HG03159 (cell line): Measurements from ENCODE around the gene DNAH7.
A peak's percentile ranks its signal among the peaks of the same experiment; 100 is the strongest.
"Not testable (repeated sequence)": the region's sequence is repeated elsewhere in the genome, so short reads cannot be mapped to it uniquely, and the experiment has no call there.

Experiments
- ATAC-seq: cut with Tn5 transposase; IDR thresholded peaks from one replicate; pipeline ENCODE4 v1.9.1; 2021; ENCODE audit warnings: mild to moderate bottlenecking, moderate library complexity; ENCODE audit not compliant: unreplicated experiment

DNAH7 gene

GRCh38 chr2:195734395-195734794 is 334.2 kb downstream of the DNAH7 start:
- ATAC-seq: no peak

GRCh38 chr2:195733831-195734230 is 334.8 kb downstream of the DNAH7 start:
- no peak for ATAC-seq

GRCh38 chr2:195732574-195732973 is 336.1 kb downstream of the DNAH7 start:
- no peak for ATAC-seq

- ATAC-seq: no peak
Measured at GRCh38 chr2:195730912-195731311, 337.7 kb downstream of the DNAH7 start.

- no peak for ATAC-seq
Measured at GRCh38 chr2:195727106-195727505, 341.5 kb downstream of the DNAH7 start.

- ATAC-seq: no peak
Measured at GRCh38 chr2:195722075-195722474, 346.6 kb downstream of the DNAH7 start.

GRCh38 chr2:195721042-195721441 is 347.6 kb downstream of the DNAH7 start:
- ATAC-seq: no peak

GRCh38 chr2:195716466-195716865 is 352.2 kb downstream of the DNAH7 start:
- ATAC-seq: no peak

GRCh38 chr2:195711478-195711877 is 357.2 kb downstream of the DNAH7 start:
- ATAC-seq: peak; percentile 66

- ATAC-seq: no peak
Measured at GRCh38 chr2:195709901-195710806, 358.5 kb downstream of the DNAH7 start.

GRCh38 chr2:195706161-195706900 is 362.3 kb downstream of the DNAH7 start:
- no peak for ATAC-seq

GRCh38 chr2:195700480-195700879 is 368.2 kb downstream of the DNAH7 start:
- ATAC-seq: no peak

GRCh38 chr2:195697681-195698220 is 370.9 kb downstream of the DNAH7 start:
- no peak for ATAC-seq

- ATAC-seq: no peak
Measured at GRCh38 chr2:195696012-195696411, 372.6 kb downstream of the DNAH7 start.

- no peak for ATAC-seq
Measured at GRCh38 chr2:195695002-195695631, 373.5 kb downstream of the DNAH7 start.

- ATAC-seq: no peak
Measured at GRCh38 chr2:195694553-195694952, 374.1 kb downstream of the DNAH7 start.

- ATAC-seq: not testable (repeated sequence)
Measured at GRCh38 chr2:195692531-195692930, 376.1 kb downstream of the DNAH7 start.
